GM19035 (cell line): ENCODE measurements around the gene RRAGD.

Experiments
- ATAC-seq: cut with Tn5 transposase; IDR thresholded peaks from one replicate; pipeline ENCODE4 v1.9.1; 2021; ENCODE audit not compliant: unreplicated experiment

RRAGD gene

GRCh38 chr6:89348372-89348771, 63.7 kb downstream of the RRAGD start:
- no peak for ATAC-seq

GRCh38 chr6:89347825-89348224, 64.2 kb downstream of the RRAGD start:
- ATAC-seq = no peak

GRCh38 chr6:89346433-89346832, 65.6 kb downstream of the RRAGD start:
- no peak for ATAC-seq

- ATAC-seq = no peak
Observed at GRCh38 chr6:89339565-89339964, 72.5 kb downstream of the RRAGD start.

GRCh38 chr6:89335164-89335563, 76.9 kb downstream of the RRAGD start:
- no peak for ATAC-seq

GRCh38 chr6:89330910-89331309, 81.2 kb downstream of the RRAGD start:
- ATAC-seq = no peak

- ATAC-seq = no peak
Observed at GRCh38 chr6:89328976-89329375, 83.1 kb downstream of the RRAGD start.

- ATAC-seq = no peak
Observed at GRCh38 chr6:89324304-89324703, 87.8 kb downstream of the RRAGD start.

- no peak for ATAC-seq
Observed at GRCh38 chr6:89323511-89323971, 88.5 kb downstream of the RRAGD start.

- ATAC-seq = no peak
Observed at GRCh38 chr6:89321131-89321970, 90.7 kb downstream of the RRAGD start.

- ATAC-seq = no peak
Observed at GRCh38 chr6:89320012-89320559, 92.0 kb downstream of the RRAGD start.

GRCh38 chr6:89317067-89317466, 95.0 kb downstream of the RRAGD start:
- ATAC-seq = no peak

- ATAC-seq = no peak
Observed at GRCh38 chr6:89315249-89315885, 96.7 kb downstream of the RRAGD start, which contains the start of gene GABRR2. TSS of gene GABRR2 (minus strand) at chr6:89315299. CDS start at chr6:89315165, 134 bp downstream.

GRCh38 chr6:89314692-89315091, 97.4 kb downstream of the RRAGD start:
- no peak for ATAC-seq
